ENCODE measurements around the gene PARD3B.
A peak's percentile ranks its signal among the peaks of the same experiment; 100 is the strongest.

PARD3B gene

GRCh38 chr2:205030695-205031094 is 485.4 kb downstream of the PARD3B start:
- DNase-seq, result no peak

DNA sequence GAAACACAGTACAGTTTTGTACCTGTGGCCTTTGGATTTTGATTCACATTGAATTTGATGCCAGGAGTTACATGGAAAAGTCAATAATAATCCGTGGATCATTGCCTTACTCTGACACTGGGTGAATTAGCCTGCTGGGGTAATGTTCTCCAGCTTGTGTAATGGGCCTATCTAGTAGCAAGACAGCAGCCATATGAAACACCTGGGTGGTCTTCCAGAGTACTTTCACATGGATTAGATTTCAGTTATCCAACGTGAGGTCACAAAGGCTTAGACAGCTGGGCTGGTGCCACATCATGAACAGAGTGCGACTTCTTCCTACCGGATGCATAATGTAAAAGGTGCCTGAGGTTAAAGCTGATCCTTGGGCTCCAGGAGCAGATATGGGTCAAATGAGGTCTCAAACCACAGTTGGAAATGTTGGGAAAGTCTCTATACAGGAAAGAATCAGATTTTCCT is 486.8 kb downstream of the PARD3B start:
- DNase-seq, result peak; percentile 24

- no peak for DNase-seq
Measured at GRCh38 chr2:205033431-205033830, 488.2 kb downstream of the PARD3B start.

- no peak for DNase-seq
Measured at GRCh38 chr2:205034034-205034433, 488.8 kb downstream of the PARD3B start.

DNA sequence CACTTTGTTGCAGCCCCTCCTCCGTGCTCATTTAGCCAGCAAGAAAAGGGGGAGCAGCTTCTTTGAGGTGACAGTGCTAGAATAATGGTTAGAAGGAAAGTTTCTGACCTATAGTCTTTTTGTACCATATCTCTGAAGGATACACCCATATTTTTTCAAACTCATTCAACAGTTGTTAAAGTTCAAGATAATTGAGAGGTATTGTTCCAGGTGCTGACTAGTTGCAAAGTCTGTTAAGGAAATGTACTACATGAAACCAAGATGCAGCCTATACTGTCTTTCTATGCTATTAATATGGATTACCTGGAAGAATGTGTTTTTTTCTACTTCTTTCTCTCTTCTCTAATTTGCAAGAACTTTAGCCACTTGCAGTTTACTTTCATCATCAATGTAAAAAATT is 495.0 kb downstream of the PARD3B start:
- no peak for DNase-seq

- DNase-seq, result peak; percentile 28
Measured at GRCh38 chr2:205041472-205042130, 496.3 kb downstream of the PARD3B start.

DNA sequence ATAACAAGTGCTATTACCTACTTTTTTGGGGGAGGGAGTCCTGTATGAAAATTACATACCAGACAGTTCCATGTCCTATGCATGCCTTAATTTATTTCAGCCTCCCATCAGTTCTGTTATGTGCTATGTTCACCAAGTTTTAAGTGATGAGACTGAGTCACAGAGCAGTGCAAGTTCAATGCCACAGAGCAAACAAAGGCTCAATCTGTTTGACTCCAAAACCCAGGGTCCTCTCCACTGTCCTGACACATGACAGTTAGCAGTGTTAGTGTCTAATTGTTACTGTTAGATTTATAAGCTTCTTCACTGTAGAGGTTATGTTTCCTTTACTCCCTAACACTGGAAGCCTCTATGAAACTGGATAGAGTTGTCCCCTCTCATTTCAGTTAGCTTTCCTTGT is 498.0 kb downstream of the PARD3B start:
- no peak for DNase-seq

DNA sequence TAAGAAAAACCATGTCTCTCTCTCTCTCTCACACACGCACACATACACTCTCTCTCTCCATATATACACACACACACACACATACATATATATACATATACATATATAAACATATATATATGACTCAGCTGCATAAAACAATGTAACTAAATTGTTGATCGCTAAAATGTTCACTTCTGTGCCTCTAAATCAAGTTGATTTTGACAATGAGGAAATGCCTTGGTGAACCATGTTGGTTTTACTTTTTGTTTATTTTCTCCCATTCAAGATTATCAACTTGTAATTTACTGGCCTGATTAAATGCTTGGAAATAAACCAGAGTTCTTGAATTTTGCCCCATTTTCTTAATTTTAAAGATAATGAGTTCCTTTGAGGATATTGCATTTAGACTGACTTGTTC is 500.4 kb downstream of the PARD3B start:
- no peak for DNase-seq

DNA sequence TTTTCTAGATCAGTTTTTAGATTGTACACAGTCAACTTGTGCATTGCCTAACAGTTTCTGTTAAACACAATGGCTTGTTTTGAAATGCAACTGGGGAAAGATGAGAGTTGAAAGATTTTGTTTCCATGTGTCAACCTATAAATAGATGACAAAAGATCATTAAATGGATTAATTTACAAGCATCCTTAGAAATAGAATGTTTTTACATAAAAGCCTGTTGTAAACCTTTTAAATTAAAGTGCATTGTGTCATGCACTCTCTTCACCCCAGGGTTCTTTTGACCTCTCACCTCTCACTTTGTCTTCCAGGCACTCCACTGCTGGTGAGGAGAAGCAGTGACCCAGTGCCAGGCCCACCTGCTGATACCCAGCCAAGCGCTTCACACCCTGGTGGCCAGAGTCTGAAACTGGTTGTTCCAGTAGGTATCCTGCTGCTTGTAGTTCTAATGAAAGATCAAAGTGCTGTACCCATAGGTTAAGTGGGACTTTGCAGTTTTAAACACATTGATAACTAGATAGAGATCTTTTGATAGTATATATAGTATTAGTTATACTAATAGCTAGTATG is 502.1 kb downstream of the PARD3B start:
- peak; percentile 84 for DNase-seq

- no peak for DNase-seq
Measured at GRCh38 chr2:205051417-205051816, 506.1 kb downstream of the PARD3B start.

GRCh38 chr2:205052781-205053180 is 507.5 kb downstream of the PARD3B start:
- DNase-seq, result no peak

DNA sequence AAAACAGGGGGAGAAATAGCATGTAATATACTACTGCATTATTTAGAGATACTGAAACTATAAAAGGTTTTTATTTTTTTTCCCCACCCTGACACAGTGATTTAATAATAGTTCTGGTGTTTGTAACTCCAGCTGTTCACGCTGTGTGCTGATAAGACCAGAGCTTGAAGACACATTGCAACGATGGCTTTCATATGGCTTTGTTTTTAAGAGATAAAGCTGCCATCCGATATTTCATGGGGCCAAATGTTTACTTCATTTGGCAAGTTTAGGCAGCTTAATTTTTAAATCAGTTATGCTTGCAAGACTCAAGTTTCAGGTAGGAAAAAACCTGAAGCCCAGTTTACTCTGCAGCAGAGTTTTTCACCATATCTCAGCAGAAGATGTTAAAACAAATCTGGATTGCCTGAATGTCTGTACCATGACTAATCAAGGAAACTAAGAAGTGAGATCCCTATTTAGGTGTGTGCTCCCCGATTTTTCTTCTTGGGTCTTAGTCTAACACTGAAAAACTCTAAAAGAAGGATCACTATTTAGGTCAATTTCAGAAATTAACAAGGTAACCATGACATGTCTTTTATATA is 508.6 kb downstream of the PARD3B start:
- no peak for DNase-seq

DNA sequence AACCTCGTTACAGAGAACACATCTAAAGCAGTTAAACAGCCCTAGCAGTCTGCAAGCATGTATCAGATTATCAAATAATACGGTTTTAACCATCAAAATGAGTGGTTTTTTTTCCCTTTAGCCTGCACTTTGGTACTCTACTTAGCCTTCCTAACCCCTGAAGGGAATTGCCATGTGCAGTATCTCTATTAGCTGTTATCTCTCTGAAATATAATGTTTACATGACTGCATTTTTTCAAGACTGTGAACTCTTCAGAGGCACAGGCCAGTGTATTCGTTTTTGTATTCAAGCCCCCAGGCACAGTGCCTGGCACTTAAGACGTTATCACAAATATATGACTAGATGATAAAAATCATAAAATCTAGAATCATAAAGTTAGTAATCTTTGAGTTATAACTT is 509.5 kb downstream of the PARD3B start:
- no peak for DNase-seq

DNA sequence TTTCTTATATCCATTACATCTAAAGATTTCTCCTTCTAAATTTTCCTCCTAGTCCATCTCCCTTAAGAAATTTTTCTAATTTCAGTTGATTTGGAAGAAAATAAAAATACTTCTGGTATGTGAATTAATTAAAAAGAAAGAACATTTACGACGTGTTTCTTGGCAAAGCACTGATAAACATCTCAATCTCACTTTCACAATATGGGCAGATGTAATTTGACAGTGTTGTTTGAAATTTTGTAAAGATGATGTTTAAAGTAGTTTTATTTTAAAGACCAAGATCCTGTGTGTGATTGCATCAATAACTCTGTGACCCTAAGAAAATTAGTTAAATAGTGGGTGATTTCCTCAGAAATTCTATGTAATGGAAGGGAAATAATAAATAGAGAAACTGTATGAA is 510.0 kb downstream of the PARD3B start:
- no peak for DNase-seq

GRCh38 chr2:205056151-205056561 is 510.9 kb downstream of the PARD3B start:
- DNase-seq, result no peak

GRCh38 chr2:205058409-205058808 is 513.1 kb downstream of the PARD3B start:
- DNase-seq, result no peak

GRCh38 chr2:205060269-205060668 is 515.0 kb downstream of the PARD3B start:
- no peak for DNase-seq

- DNase-seq, result no peak
Measured at GRCh38 chr2:205066081-205066480, 520.8 kb downstream of the PARD3B start.

- no peak for DNase-seq
Measured at GRCh38 chr2:205069928-205070327, 524.7 kb downstream of the PARD3B start.

DNA sequence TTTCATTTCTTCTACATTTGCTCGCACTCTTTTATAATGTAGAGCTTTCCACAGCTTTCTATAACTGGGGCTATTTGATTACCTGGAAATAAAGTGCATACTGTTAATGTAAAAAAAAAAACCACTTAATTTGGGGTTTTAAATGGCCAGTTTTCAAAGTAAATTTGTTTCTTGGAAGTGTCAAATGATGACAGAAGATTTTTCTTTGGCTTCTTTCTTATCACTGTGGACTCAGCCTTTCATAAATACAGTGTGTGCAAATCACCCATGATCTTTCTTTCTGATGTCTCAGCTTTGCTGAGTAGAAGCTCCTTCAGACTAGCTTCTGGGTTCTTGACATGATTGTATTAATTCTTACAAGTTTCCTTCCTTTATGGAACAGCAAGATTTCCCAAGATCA is 525.6 kb downstream of the PARD3B start:
- DNase-seq, result no peak

DNA sequence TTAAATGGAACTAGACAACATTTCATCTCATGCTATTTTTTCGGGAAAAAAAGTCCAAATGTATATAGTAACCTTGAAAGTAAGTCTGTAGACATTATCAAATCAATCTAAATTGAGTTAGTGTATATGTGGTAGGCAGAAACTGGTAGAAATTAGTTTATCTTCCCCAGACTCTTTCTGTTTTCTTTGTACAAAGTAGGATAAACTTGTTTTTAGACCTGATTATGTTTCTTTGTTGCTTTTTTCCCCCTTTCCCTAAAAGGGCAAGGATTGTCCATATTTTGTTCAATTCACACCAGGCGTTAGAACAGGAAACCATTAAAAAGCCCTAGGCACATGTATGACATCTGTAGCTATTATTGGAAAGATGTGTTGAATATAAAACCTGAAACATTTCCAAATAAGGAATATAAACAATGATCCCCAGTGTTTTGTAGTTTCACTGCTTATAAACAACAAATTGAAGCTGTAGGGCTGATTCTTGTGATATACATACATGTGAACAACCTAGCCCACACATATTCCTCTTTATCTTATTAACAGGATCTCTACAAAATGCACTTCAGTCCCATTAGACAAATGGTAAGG is 528.3 kb downstream of the PARD3B start:
- DNase-seq, result no peak

- DNase-seq, result no peak
Measured at GRCh38 chr2:205076405-205076804, 531.1 kb downstream of the PARD3B start.

DNA sequence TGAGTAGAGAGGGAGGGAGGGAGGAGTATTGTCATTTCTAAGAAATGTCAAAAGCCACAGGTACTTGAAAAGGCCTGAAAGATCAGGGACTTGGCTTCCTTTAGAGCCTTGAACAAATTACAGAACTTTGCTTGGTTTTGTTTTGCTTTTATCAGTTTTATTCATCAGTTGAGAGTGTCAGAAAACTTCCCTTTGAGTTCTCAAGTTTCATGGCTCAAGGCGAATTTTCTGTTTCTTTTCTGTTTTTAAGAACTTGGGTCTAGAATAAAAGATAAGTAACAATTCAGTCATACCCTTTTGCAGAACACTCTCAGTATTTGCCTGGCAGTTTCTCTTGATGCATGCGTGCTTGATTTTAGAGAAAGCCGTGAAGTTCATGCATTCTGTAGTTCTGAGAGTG is 531.9 kb downstream of the PARD3B start:
- no peak for DNase-seq

- DNase-seq, result no peak
Measured at GRCh38 chr2:205078762-205079161, 533.5 kb downstream of the PARD3B start.

Data from NCI-H69 (cell line).